Measurements from ENCODE around the gene ANGPTL1.
"Not testable (repeated sequence)": the region's sequence is repeated elsewhere in the genome, so short reads cannot be mapped to it uniquely, and the experiment has no call there.

ANGPTL1 gene

DNA sequence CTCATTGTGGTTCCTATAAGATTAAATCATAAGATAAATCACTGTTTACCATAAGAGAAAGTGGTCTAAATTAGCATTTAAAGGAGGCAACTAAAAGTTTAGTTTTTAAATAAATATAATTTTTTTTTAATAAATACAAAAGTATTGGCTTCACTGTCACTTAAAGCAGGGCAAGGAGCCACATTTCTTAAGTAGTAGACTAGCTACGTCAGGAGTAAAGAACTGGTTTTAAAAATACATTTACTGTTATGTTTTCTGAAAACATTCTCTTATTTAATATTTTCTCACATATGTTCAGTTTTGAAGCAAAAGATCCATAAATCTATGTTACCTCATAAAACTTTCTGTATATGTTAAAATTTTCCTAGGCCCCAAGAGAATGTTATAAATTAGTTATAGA lies 2.2 kb downstream of the ANGPTL1 start:
- no CpG with 5 or more reads among the region's 1 CpG for WGBS, 2 experiments (ENCODE audit: insufficient coverage in 2 of 2)
- Histone ChIP-seq H3K4me1 (ENCODE audit: control insufficient read depth, insufficient read depth, low read length, poor library complexity, severe bottlenecking) (peaks cover 16% of the 10 kb centered on the region), H3K27ac (ENCODE audit: low read depth, low read length, severe bottlenecking) (no peak overlapping the region), H3K4me3 (ENCODE audit: extremely low read depth, insufficient read depth, low read length, poor library complexity, severe bottlenecking) (no peak overlapping the region), H3K9me3 (ENCODE audit: control insufficient read depth, low read length) (no peaks in the 10 kb centered on the region), H3K36me3 (ENCODE audit: control insufficient read depth, insufficient read depth, low read length) (no peaks in the 10 kb centered on the region)

DNA sequence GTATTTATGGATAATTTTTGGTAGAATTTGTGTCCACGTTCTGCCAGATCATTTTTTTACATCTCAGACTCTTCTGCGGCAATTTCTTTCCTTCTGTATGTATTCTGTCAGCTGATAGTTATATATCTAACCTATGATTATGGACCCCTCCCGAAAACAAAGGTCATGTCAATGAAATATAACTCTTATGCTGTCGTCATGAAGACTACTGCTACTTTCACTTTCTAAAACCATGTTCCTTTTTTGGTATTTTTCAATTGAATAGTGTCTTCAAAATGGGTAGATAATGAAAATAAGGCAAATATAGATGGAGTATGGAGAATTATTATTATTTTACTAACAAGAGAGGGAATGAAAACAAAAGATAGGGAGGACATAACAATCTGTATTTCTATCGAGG lies 3.2 kb downstream of the ANGPTL1 start:
- no peaks in the 10 kb centered on the region for H3K9me3 ChIP-seq (ENCODE audit: control insufficient read depth, low read length)
- no peak overlapping the region for H3K27ac ChIP-seq (ENCODE audit: low read depth, low read length, severe bottlenecking)
- H3K36me3 ChIP-seq (ENCODE audit: control insufficient read depth, insufficient read depth, low read length): no peaks in the 10 kb centered on the region
- WGBS, 2 experiments (ENCODE audit: insufficient coverage in 2 of 2): no CpG with 5 or more reads among the region's 5 CpGs
- H3K4me3 ChIP-seq (ENCODE audit: extremely low read depth, insufficient read depth, low read length, poor library complexity, severe bottlenecking): no peak overlapping the region
- peaks cover 16% of the 10 kb centered on the region for H3K4me1 ChIP-seq (ENCODE audit: control insufficient read depth, insufficient read depth, low read length, poor library complexity, severe bottlenecking)

DNA sequence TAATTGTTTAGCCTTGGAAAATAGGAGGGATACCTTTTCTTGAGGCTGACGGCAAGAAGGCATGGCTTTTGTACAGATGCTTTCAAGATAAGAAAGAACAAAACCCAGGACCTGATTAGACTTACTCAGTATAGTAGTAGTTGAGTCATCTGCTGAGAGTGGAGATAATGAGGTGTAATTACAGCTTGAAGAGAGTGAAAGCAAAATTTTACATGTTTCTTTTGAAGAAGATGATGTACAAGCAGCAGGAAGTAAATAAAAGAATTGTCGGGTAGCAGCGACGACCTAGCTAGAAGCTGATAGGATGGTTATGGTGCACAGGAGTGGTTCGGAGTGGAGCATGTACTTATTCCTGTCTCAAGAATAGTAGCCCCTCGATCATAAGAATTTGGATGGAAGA lies 6.6 kb downstream of the ANGPTL1 start:
- WGBS, 2 experiments (ENCODE audit: insufficient coverage in 2 of 2): 60 to 93% methylated on average over 1 to 3 of the region's 6 CpGs
- Histone ChIP-seq H3K4me3 (ENCODE audit: extremely low read depth, insufficient read depth, low read length, poor library complexity, severe bottlenecking) (no peak overlapping the region), H3K9me3 (ENCODE audit: control insufficient read depth, low read length) (no peaks in the 10 kb centered on the region), H3K27ac (ENCODE audit: low read depth, low read length, severe bottlenecking) (no peak overlapping the region), H3K36me3 (ENCODE audit: control insufficient read depth, insufficient read depth, low read length) (no peaks in the 10 kb centered on the region), H3K4me1 (ENCODE audit: control insufficient read depth, insufficient read depth, low read length, poor library complexity, severe bottlenecking) (peaks cover 7% of the 10 kb centered on the region)

DNA sequence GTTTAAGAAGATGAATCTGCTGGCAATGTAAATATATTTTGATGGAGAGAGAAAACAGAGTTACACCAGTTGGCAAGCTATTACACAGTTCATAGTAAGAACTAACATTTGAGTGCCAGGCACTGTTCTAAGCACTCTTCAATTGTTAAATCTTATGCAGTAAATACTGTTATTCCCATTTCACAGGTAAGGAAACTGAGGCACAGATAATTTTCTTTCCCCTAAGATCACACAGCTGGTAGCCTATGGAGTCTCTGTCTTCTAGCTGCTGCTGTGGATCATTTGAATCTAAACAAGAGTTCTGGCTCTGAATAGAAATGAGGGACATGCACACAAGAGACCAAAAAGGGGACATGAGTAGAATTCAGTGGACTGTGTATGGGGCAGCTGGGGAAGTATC lies 8.0 kb downstream of the ANGPTL1 start:
- Histone ChIP-seq H3K36me3 (ENCODE audit: control insufficient read depth, insufficient read depth, low read length) (no peaks in the 10 kb centered on the region), H3K27ac (ENCODE audit: low read depth, low read length, severe bottlenecking) (no peak overlapping the region), H3K4me3 (ENCODE audit: extremely low read depth, insufficient read depth, low read length, poor library complexity, severe bottlenecking) (no peak overlapping the region), H3K4me1 (ENCODE audit: control insufficient read depth, insufficient read depth, low read length, poor library complexity, severe bottlenecking) (peaks cover 7% of the 10 kb centered on the region), H3K9me3 (ENCODE audit: control insufficient read depth, low read length) (no peaks in the 10 kb centered on the region)

DNA sequence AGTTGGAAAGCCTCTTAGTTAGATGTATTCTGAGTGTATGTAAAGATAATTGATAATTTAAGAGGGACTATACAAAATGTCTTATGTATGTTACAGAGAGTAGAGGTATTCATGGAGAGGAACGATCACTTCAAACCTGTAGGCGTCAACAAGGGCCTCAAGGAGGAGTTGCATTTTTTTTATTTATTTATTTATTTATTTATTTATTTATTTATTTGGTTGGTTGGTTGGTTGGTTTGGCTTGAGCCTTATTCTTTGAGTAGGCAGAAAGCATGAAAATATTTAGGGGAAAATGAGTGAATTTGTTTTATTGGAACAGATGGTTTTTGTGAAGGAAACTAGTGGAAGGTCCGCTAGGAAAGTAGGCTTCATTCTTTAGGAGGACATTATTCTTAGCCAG lies 8.5 kb downstream of the ANGPTL1 start:
- Histone ChIP-seq H3K27ac (ENCODE audit: low read depth, low read length, severe bottlenecking) (no peak overlapping the region), H3K4me1 (ENCODE audit: control insufficient read depth, insufficient read depth, low read length, poor library complexity, severe bottlenecking) (peaks cover 7% of the 10 kb centered on the region), H3K4me3 (ENCODE audit: extremely low read depth, insufficient read depth, low read length, poor library complexity, severe bottlenecking) (no peak overlapping the region), H3K36me3 (ENCODE audit: control insufficient read depth, insufficient read depth, low read length) (no peaks in the 10 kb centered on the region), H3K9me3 (ENCODE audit: control insufficient read depth, low read length) (no peaks in the 10 kb centered on the region)
- WGBS, 2 experiments (ENCODE audit: insufficient coverage in 2 of 2): 100% methylated on average over 1 of the region's 3 CpGs

DNA sequence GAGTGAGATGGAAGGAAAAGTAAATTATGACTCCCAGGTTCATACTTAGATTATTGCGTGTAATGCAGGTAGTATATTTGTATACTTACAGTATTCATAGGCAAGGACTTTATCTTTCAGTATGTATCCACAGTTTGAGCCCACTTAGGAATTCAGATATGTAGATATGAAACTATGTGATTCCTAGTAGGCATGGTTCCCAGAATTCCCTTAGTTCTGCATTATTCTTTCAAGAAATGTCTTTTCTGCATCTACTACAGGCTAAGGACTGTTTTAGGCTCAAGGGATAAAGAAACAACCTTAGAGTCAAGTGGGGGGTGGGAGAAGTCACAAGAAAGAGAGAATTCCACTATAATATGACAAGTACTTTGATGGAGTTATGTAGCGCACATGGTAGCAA lies 13.8 kb downstream of the ANGPTL1 start:
- H3K27ac ChIP-seq (ENCODE audit: low read depth, low read length, severe bottlenecking): no peak overlapping the region
- H3K36me3 ChIP-seq (ENCODE audit: control insufficient read depth, insufficient read depth, low read length): no peaks in the 10 kb centered on the region
- H3K4me3 ChIP-seq (ENCODE audit: extremely low read depth, insufficient read depth, low read length, poor library complexity, severe bottlenecking): no peak overlapping the region
- no peaks in the 10 kb centered on the region for H3K4me1 ChIP-seq (ENCODE audit: control insufficient read depth, insufficient read depth, low read length, poor library complexity, severe bottlenecking)
- no peaks in the 10 kb centered on the region for H3K9me3 ChIP-seq (ENCODE audit: control insufficient read depth, low read length)
- no CpG with 5 or more reads among the region's 2 CpGs for WGBS, 2 experiments (ENCODE audit: insufficient coverage in 2 of 2)

DNA sequence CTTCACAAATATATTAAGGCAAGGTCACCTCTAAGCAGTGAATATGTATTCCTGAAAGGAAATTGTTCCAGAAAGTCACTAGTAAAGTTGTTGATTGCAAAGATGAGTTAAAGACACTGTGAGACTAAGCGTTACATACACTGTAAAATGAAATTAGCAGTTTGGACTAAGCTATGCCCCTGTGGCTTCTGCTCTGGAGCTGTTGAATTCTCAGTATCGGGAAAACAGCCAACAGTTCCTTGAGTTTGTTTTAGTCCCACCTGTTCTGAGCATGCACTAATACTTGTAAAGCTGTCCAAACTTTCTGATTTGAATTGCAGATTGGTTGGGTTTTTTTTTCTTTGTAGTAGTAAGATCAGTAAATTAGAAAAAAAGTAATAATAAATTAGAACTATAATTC lies 21.0 kb downstream of the ANGPTL1 start:
- Histone ChIP-seq H3K36me3 (ENCODE audit: control insufficient read depth, insufficient read depth, low read length) (no peaks in the 10 kb centered on the region), H3K27ac (ENCODE audit: low read depth, low read length, severe bottlenecking) (no peak overlapping the region), H3K9me3 (ENCODE audit: control insufficient read depth, low read length) (no peaks in the 10 kb centered on the region), H3K4me1 (ENCODE audit: control insufficient read depth, insufficient read depth, low read length, poor library complexity, severe bottlenecking) (peaks cover 7% of the 10 kb centered on the region), H3K4me3 (ENCODE audit: extremely low read depth, insufficient read depth, low read length, poor library complexity, severe bottlenecking) (no peak overlapping the region)
- 100% methylated on average over 2 of the region's 2 CpGs for WGBS, 2 experiments (ENCODE audit: insufficient coverage in 2 of 2)

DNA sequence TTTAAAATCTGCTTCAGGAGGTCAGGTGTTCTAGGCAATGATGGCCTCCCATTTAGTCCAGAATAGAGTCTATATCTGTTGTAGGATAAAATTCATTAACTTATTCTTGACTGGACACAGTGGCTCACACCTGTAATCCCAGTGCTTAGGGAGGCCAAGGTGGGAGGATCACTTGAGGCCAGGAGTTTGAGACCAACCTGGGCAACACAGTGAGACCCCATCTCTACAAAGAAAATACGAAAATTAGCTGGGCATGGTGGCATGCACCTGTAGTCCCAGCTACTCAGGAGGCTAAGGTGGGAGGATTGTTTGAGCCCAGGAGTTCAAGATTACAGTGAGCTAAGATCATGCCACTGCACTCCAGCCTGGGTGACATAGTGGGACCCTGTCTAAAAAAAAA lies 23.0 kb downstream of the ANGPTL1 start:
- H3K27ac ChIP-seq (ENCODE audit: low read depth, low read length, severe bottlenecking); H3K4me1 ChIP-seq (ENCODE audit: control insufficient read depth, insufficient read depth, low read length, poor library complexity, severe bottlenecking); H3K4me3 ChIP-seq (ENCODE audit: extremely low read depth, insufficient read depth, low read length, poor library complexity, severe bottlenecking); H3K36me3 ChIP-seq (ENCODE audit: control insufficient read depth, insufficient read depth, low read length); H3K9me3 ChIP-seq (ENCODE audit: control insufficient read depth, low read length): not testable (repeated sequence)
- 100% methylated on average over 1 of the region's 1 CpG; no CpG with 5 or more reads in 1 of the 2 experiments for WGBS, 2 experiments (ENCODE audit: insufficient coverage in 2 of 2)

DNA sequence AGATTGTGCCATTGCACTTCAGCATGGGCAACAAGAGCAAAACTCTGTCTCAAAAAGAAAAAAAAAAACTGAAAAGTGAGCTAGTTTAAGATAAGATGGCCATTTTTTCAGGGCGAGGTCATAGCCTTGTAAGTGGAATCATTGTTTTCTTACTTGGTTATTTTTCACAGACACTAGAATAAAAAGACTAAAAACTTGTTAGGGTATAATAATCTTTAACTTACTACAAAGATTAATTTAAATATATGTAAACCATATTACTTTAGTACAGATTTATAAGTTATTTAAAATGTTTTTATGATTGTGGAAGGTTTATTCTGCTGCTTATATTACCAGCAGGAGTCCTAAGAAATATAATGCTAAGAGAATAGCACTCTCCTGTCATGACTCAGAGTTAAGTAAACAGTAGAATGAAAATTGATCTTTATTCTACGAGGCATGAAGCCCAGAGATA lies 23.5 kb downstream of the ANGPTL1 start:
- Histone ChIP-seq H3K9me3 (ENCODE audit: control insufficient read depth, low read length) (no peaks in the 10 kb centered on the region), H3K27ac (ENCODE audit: low read depth, low read length, severe bottlenecking) (no peak overlapping the region), H3K4me1 (ENCODE audit: control insufficient read depth, insufficient read depth, low read length, poor library complexity, severe bottlenecking) (peaks cover 7% of the 10 kb centered on the region), H3K36me3 (ENCODE audit: control insufficient read depth, insufficient read depth, low read length) (no peaks in the 10 kb centered on the region), H3K4me3 (ENCODE audit: extremely low read depth, insufficient read depth, low read length, poor library complexity, severe bottlenecking) (no peak overlapping the region)
- 80% methylated on average over 1 of the region's 2 CpGs for WGBS, 2 experiments (ENCODE audit: insufficient coverage in 2 of 2)

DNA sequence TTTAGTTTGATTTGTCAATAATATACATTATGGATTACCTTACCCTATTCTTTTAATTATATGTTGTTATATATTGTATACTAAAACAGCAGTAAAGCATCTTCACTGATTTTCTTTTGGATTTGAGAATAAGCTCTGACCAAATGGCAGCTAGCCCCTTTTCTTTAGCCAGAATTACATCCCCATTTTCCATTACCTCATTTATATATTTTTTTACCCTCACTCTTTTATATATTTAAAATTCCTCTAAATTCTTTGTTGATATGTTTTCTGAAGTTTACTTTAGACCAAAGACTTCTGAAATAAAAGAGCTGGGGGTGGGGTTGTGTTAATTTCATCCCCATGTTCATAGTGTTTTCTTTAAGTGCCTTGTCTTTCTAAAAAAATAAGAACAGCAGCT lies 24.6 kb downstream of the ANGPTL1 start:
- Histone ChIP-seq H3K9me3 (ENCODE audit: control insufficient read depth, low read length) (no peaks in the 10 kb centered on the region), H3K36me3 (ENCODE audit: control insufficient read depth, insufficient read depth, low read length) (no peaks in the 10 kb centered on the region), H3K27ac (ENCODE audit: low read depth, low read length, severe bottlenecking) (no peak overlapping the region), H3K4me1 (ENCODE audit: control insufficient read depth, insufficient read depth, low read length, poor library complexity, severe bottlenecking) (peaks cover 7% of the 10 kb centered on the region), H3K4me3 (ENCODE audit: extremely low read depth, insufficient read depth, low read length, poor library complexity, severe bottlenecking) (no peak overlapping the region)

DNA sequence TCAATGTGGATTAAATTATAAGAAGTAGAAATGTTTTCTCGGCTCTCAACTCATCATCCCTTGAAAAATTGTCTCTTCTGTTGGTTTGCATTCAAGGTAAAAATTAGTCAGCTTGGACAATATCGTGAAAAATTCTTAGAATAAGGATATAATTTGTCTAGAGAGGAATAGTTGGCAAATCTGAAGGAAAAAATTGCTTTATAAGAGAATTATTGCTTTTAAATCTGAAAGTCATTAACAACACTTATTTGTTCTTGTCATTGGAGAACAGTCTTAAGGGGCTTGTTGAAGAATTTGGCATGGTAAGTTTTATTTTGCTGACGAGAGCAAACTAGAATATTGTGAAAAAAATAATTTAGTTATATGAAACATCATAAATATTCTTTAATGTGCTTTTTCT lies 26.4 kb downstream of the ANGPTL1 start:
- H3K27ac ChIP-seq (ENCODE audit: low read depth, low read length, severe bottlenecking): no peak overlapping the region
- no peaks in the 10 kb centered on the region for H3K9me3 ChIP-seq (ENCODE audit: control insufficient read depth, low read length)
- 80% methylated on average over 1 of the region's 3 CpGs; no CpG with 5 or more reads in 1 of the 2 experiments for WGBS, 2 experiments (ENCODE audit: insufficient coverage in 2 of 2)
- peaks cover 7% of the 10 kb centered on the region for H3K4me1 ChIP-seq (ENCODE audit: control insufficient read depth, insufficient read depth, low read length, poor library complexity, severe bottlenecking)
- no peaks in the 10 kb centered on the region for H3K36me3 ChIP-seq (ENCODE audit: control insufficient read depth, insufficient read depth, low read length)
- no peak overlapping the region for H3K4me3 ChIP-seq (ENCODE audit: extremely low read depth, insufficient read depth, low read length, poor library complexity, severe bottlenecking)

DNA sequence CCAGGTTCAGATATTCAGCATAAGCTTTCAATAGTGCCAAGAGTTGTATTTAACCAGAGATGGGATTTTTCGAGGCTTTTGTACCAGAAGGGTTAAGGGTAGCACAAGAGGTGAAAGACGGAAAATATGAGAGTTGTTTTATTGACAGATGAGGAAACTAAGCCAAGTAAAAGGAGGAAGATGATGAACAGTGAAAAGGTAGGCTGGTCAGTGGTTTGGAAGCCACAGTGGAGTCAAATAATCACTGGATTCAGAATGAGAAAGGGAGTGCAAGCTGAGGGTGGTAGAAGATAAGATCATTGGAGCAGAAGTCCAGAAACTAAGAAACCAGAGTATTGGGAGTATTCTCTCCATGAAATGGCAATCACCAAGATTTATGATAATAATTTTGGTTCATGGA lies 45.7 kb downstream of the ANGPTL1 start:
- no peaks in the 10 kb centered on the region for H3K4me1 ChIP-seq (ENCODE audit: control insufficient read depth, insufficient read depth, low read length, poor library complexity, severe bottlenecking)
- H3K9me3 ChIP-seq (ENCODE audit: control insufficient read depth, low read length): no peaks in the 10 kb centered on the region
- H3K27ac ChIP-seq (ENCODE audit: low read depth, low read length, severe bottlenecking): no peak overlapping the region
- WGBS, 2 experiments (ENCODE audit: insufficient coverage in 2 of 2): 95 to 96% methylated on average over 2 of the region's 2 CpGs
- no peak overlapping the region for H3K4me3 ChIP-seq (ENCODE audit: extremely low read depth, insufficient read depth, low read length, poor library complexity, severe bottlenecking)
- H3K36me3 ChIP-seq (ENCODE audit: control insufficient read depth, insufficient read depth, low read length): peaks cover 3% of the 10 kb centered on the region
